ENCODE results near the gene MAST4.

DNA sequence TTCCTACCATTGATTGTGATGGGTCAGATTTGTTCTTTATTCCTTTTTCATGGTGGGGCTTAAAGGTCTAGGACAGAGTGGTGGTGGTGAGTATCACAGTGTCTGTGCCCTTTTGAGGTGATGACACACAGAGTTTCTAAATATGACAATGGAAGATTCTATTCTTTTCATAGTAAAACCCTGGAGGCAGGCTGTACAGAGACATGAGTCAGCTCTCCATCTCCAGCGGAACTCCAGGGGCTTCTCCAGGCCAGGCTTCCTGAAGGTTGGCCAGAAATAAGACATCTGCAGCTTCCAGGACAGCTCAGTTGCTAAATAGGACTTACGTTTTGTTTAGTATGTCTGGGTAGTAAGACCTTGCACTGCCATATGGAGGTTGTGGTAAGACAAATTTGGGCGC, 370.9 kb downstream of the MAST4 start:
- TF ChIP-seq, protein P1, sequence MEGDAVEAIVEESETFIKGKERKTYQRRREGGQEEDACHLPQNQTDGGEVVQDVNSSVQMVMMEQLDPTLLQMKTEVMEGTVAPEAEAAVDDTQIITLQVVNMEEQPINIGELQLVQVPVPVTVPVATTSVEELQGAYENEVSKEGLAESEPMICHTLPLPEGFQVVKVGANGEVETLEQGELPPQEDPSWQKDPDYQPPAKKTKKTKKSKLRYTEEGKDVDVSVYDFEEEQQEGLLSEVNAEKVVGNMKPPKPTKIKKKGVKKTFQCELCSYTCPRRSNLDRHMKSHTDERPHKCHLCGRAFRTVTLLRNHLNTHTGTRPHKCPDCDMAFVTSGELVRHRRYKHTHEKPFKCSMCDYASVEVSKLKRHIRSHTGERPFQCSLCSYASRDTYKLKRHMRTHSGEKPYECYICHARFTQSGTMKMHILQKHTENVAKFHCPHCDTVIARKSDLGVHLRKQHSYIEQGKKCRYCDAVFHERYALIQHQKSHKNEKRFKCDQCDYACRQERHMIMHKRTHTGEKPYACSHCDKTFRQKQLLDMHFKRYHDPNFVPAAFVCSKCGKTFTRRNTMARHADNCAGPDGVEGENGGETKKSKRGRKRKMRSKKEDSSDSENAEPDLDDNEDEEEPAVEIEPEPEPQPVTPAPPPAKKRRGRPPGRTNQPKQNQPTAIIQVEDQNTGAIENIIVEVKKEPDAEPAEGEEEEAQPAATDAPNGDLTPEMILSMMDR (conservative IDR thresholded peaks at IDR 0.05; ENCODE audit: low read depth, low read length): no peak
- no peak for TF ChIP-seq POLR2A (IDR thresholded peaks at IDR 0.05; ENCODE audit: low read depth, low read length)
- TF ChIP-seq FOS (IDR thresholded peaks at IDR 0.05; ENCODE audit: low read depth, low read length): 0 out of 2 replicates have a peak, but pooled peaks have one; percentile 24
- no peak for TF ChIP-seq RAD21 (IDR thresholded peaks at IDR 0.05; ENCODE audit: low read length)
- 0 out of 2 replicates have a peak, but pooled peaks have one; percentile 6 for TF ChIP-seq SMC3 (IDR thresholded peaks at IDR 0.05; ENCODE audit: low read depth, low read length)
- no peak for TF ChIP-seq BHLHE40 (IDR thresholded peaks at IDR 0.05; ENCODE audit: low read depth, low read length)
- no peak for TF ChIP-seq MXI1 (IDR thresholded peaks at IDR 0.05; ENCODE audit: borderline replicate concordance, low read depth, low read length)

Measured in IMR-90 (cell line).